Right lobe of liver (tissue), 6 donors: Measurements from ENCODE around the gene RSF1. TPM values are rescaled to one million over a fixed set of nuclear protein-coding genes. Genes with fewer than 3 reads are reported as not detected.

Source experiments
- ATAC-seq, 4 donors: fragments of 200-7000 bp; cut with Tn5 transposase; one replicate each; pipeline ENCODE4 v1.9.1; 2020; ENCODE audit warnings: mild to moderate bottlenecking in 4 of 4, moderate library complexity in 4 of 4
- DNase-seq, 3 donors: peaks; one replicate each; pipeline ENCODE4 v3.0.0-alpha.2; 2020
- H3K27ac ChIP-seq, 3 donors: fragments of 200-600 bp; one replicate each; pipeline ENCODE4 v1.8.0; 2022
- H3K27me3 ChIP-seq, 2 donors: fragments of 200-600 bp; one replicate each; pipeline ENCODE4 v1.8.0; 2022
- H3K36me3 ChIP-seq, 4 donors: fragments of 200-600 bp; sonication (generic) in 1 of 4; one replicate each; pipeline versions ENCODE4 v1.5.1 to v1.8.0; 2017 to 2022; ENCODE audit warnings: control low read depth in 1 of 4
- H3K4me1 ChIP-seq, 4 donors: fragments of 200-600 bp; sonication (generic) in 1 of 4; one replicate each; pipeline versions ENCODE4 v1.5.1 to v1.8.0; 2017 to 2022; ENCODE audit warnings: control low read depth in 1 of 4
- H3K4me3 ChIP-seq, 3 donors: fragments of 200-600 bp; one replicate each; pipeline ENCODE4 v1.8.0; 2022
- H3K9me3 ChIP-seq, 4 donors: fragments of 200-600 bp; sonication (generic) in 1 of 4; one replicate each; pipeline versions ENCODE4 v1.5.1 to v1.8.0; 2017 to 2022; ENCODE audit warnings: control low read depth in 1 of 4
- CTCF ChIP-seq, 4 donors: fragments of 200-600 bp in 3 of 4; fragments of 450-650 bp in 1 of 4; IDR thresholded peaks; one replicate each; pipeline versions ENCODE4 v1.5.1 to v1.8.0; 2016 to 2022; ENCODE audit warnings: antibody characterized with exemption in 4 of 4, mild to moderate bottlenecking in 2 of 4
- POLR2A ChIP-seq: fragments of 450-650 bp; IDR thresholded peaks from one replicate; pipeline ENCODE4 v1.6.1; 2017; ENCODE audit warnings: antibody characterized with exemption, mild to moderate bottlenecking
- WGBS: methylation state at CpG from one replicate; pipeline ENCODE4 v1.1.6; 2018; ENCODE audit warnings: low coverage, low lambda C conversion rate; ENCODE audit not compliant: insufficient coverage; ENCODE audit errors: missing lambda C conversion rate; 5-methylcytosine and 5-hydroxymethylcytosine counted together
- intact Hi-C, 2 donors: fragments of 100-400 bp; cut with DNase I; formaldehyde crosslinking; loops; one replicate each; pipeline versions ENCODE4 v1.11.2 to v1.14.1; 2022
- total RNA-seq, 6 experiments: library from RNA; depleted of rRNA in 2 of 6; stranded (reverse); fragments of >200 nt in 2 of 6; fragmentation: NEBNext Ultra II Directional in 3 of 6; extraction: Animal tissue kit (Norgen Biotek cat#: 25700) in 3 of 6; gene quantifications; one replicate each; pipeline versions ENCODE4 v1.1.0 to v1.2.4, GENCODE V29; 2016 to 2023
- donor health status: DM: no; HTN: yes; CAD: no.
- donor health status: DM: no; HTN: no; CAD: no.
- donor health status: DM: no; HTN: no; CAD: no.
- donor health status: DM: no; HTN: yes; CAD: no.
- donor health status: DM: no; HTN: yes; CAD: no.

The RSF1 gene
- total RNA-seq, 6 experiments from 2014 or later: 8.4 to 23.0 (median 20.6) TPM

DNA sequence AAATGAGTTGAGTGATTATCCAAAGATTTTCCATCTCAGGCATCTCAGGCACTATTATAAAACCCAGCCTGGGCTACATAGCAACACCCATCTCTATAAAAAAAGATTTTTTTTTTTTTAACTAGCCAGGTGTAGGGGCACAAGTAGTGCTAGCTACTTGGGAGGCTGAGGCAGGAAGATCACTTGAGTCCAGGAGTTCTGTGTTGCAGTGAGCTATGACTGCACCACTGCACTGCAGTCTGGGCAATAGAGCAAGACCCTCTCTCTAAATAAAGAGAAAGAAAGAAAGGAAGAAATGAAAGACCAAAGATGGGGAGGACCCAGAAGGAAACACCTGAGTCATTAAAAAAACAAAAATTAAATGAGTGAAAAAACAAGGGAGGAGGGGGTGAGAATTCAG, 14.1 kb downstream of the RSF1 start:
- Histone ChIP-seq H3K36me3 (no peaks in the 10 kb centered on the region), H3K4me1 (no peaks in the 10 kb centered on the region), H3K9me3 (no peaks in the 10 kb centered on the region), H3K27me3 (no peaks in the 10 kb centered on the region), H3K4me3 (no peak overlapping the region), H3K27ac (no peak overlapping the region)
- TF ChIP-seq CTCF (IDR thresholded peaks at IDR 0.05) (no peak), POLR2A (no peak)
- DNase-seq (no peak), ATAC-seq (no peak)
- intact Hi-C loops: no loop called here

- Histone ChIP-seq H3K4me3 (no peak overlapping the region), H3K4me1 (no peaks in the 10 kb centered on the region), H3K36me3 (no peaks in the 10 kb centered on the region), H3K27ac (no peak overlapping the region), H3K27me3 (no peaks in the 10 kb centered on the region), H3K9me3 (no peaks in the 10 kb centered on the region)
- ATAC-seq (no peak), DNase-seq (no peak)
- intact Hi-C loops: no loop called here
- no peak for TF ChIP-seq CTCF (IDR thresholded peaks at IDR 0.05)
- no peak for TF ChIP-seq POLR2A
- 25% methylated on average over 2 of the region's 3 CpGs for WGBS
Measured at GRCh38 chr11:77801477-77801876, 19.0 kb downstream of the RSF1 start.

DNA sequence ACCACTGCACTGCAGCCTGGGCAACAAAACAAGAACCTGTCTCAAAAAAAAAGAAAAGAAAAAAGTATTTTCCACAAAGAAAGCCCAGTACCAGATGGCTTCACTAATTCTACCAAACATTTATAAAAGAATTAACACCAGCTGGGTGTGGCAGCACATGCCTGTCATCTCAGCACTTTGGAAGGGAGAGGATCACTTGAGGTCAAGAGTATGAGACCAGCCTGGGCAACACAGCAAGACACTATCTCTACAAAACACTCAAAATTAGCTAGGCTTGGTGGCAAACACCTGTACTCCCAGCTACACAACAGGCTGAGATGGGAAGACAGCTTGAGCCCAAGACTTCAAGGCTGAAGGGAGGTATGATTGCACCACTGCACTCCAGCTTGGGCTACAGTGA, 20.1 kb downstream of the RSF1 start:
- Histone ChIP-seq H3K4me1 (no peaks in the 10 kb centered on the region), H3K4me3 (no peak overlapping the region), H3K36me3 (no peaks in the 10 kb centered on the region), H3K27ac (no peak overlapping the region), H3K9me3 (no peaks in the 10 kb centered on the region), H3K27me3 (no peaks in the 10 kb centered on the region)
- DNase-seq: no peak
- TF ChIP-seq POLR2A (no peak), CTCF (IDR thresholded peaks at IDR 0.05) (no peak)
- intact Hi-C loops: no loop called here
- ATAC-seq: no peak

DNA sequence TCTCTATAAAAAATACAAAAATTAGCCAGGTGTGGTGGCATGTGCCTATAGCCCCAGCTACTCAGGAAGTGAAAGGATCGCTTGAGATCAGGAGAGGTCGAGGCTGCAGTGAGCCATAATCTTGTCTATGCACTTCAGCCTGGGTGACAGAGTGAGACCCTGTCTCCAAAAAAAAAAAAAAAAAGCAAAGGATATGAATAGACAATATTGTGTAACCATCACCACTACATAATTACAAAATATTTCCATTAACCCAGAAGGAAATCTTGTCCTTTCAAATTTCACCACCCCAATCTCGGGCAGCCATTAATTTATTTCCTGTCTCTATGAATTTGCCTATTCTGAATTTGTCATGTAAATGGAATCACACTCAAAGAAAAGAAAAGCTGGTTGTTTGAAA, 21.2 kb downstream of the RSF1 start:
- intact Hi-C loops: no loop called here
- no peak for DNase-seq
- no peak overlapping the region for H3K27ac ChIP-seq
- no peaks in the 10 kb centered on the region for H3K27me3 ChIP-seq
- no peak overlapping the region for H3K4me3 ChIP-seq
- H3K4me1 ChIP-seq: no peaks in the 10 kb centered on the region
- no peak for TF ChIP-seq CTCF (IDR thresholded peaks at IDR 0.05)
- no peak for TF ChIP-seq POLR2A
- no peaks in the 10 kb centered on the region for H3K9me3 ChIP-seq
- H3K36me3 ChIP-seq: no peaks in the 10 kb centered on the region
- no peak for ATAC-seq
- 79% methylated on average over 3 of the region's 3 CpGs for WGBS

DNA sequence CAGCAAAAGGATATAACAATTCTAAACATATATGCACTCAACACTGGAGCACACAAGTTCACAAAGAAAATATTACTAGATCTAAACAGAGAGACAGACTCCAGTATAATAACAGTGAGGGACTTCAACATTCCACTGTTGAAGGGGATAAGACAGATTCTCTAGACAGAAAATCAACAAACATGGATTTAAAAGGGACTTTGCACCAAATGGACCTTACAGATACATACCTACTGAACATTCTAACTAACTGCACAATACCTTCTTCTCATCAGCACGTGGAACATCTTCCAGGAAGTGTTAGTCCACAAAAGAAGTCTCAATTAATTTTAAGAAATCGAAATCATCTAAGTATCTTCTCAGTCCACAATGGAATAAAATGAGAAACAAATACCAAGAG, 26.6 kb downstream of the RSF1 start:
- Histone ChIP-seq H3K36me3 (no peaks in the 10 kb centered on the region), H3K27me3 (no peaks in the 10 kb centered on the region), H3K4me3 (no peak overlapping the region), H3K4me1 (no peaks in the 10 kb centered on the region), H3K9me3 (no peaks in the 10 kb centered on the region), H3K27ac (no peak overlapping the region)
- TF ChIP-seq CTCF (IDR thresholded peaks at IDR 0.05) (no peak), POLR2A (no peak)
- no peak for ATAC-seq
- intact Hi-C loops: no loop called here
- WGBS: 95% methylated on average over 2 of the region's 2 CpGs
- DNase-seq: no peak
